ENCODE data around the gene CAD.

GRCh38 chr2:27249159-27249890 is 32.2 kb downstream of the CAD start:
- TF ChIP-seq CTCF (conservative IDR thresholded peaks at IDR 0.05) (no peak), EZH2 (IDR thresholded peaks at IDR 0.05; ENCODE audit: low read depth) (no peak)
